HG02981 (cell line): ENCODE results near the gene TMEM178A.
"Not testable (repeated sequence)": the region's sequence is repeated elsewhere in the genome, so short reads cannot be mapped to it uniquely, and the experiment has no call there.

Experiments
- ATAC-seq: cut with Tn5 transposase; IDR thresholded peaks from one replicate; pipeline ENCODE4 v1.9.1; 2021; ENCODE audit warnings: mild to moderate bottlenecking, moderate library complexity; ENCODE audit not compliant: unreplicated experiment

TMEM178A gene

GRCh38 chr2:39665811-39666490 is at the start of gene TMEM178A:
TSS of gene TMEM178A (plus strand) at chr2:39665917. CDS start at chr2:39665975, 58 bp downstream.
- no peak for ATAC-seq

GRCh38 chr2:39618236-39618635 is 47.5 kb upstream of the TMEM178A start:
- ATAC-seq, result no peak

DNA sequence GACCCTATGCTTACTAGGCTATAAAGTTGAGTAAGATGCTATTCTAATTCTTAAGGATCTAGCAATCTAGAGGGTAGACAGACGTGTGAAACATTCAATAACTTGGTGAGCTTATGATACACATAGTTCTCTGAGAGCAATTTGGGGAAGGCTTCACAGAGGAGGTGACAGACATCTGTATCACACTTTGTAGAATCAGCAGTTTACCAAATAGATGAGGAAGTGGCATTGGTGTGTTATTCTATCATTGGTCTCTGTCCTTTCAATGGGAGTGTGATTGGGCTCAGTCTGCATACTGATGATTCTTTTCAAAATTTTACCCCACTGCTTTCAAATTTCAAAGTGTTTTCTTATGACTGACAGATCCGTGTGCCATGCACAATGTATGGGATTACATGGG is 47.0 kb upstream of the TMEM178A start:
- no peak for ATAC-seq

GRCh38 chr2:39620067-39620466 is 45.6 kb upstream of the TMEM178A start:
- no peak for ATAC-seq

GRCh38 chr2:39621596-39621995 is 44.1 kb upstream of the TMEM178A start:
- no peak for ATAC-seq

DNA sequence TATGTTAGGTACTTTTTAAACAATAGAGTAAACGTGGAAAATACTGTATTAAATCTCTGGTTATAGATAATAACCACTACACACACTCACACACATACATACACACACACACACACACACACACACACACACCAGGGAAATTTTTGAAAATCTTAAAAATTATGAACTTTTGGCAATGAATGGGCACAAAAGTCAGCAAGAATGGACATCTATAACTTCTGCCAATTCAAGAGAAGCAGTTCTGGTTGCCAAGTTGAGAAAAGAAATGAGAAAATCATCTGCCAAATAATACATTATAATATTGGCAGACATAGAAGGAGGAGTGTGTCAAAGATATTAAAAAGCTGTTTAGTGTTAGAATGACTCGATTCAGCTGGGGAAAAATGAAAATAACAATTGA is 42.9 kb upstream of the TMEM178A start:
- ATAC-seq, result no peak

DNA sequence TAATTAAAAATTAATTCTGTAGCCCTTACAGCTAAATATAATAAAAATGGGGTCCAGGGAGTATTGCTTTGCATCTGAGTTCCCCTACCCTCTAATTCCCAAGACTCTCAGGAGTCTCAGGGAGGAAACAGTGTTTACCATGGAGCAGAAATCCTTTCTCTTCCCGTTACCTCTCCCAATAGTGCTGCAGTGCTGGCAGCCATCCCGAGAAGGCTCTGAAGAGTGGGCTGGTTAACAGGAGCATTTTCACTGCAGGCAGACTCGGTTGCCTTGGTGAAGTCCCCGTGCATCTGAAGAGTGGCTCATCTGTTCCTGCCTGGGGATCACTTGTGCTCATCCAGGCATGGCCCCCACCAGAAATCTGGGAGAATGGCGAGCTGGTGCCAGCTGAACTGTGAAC is 41.8 kb upstream of the TMEM178A start:
- no peak for ATAC-seq

DNA sequence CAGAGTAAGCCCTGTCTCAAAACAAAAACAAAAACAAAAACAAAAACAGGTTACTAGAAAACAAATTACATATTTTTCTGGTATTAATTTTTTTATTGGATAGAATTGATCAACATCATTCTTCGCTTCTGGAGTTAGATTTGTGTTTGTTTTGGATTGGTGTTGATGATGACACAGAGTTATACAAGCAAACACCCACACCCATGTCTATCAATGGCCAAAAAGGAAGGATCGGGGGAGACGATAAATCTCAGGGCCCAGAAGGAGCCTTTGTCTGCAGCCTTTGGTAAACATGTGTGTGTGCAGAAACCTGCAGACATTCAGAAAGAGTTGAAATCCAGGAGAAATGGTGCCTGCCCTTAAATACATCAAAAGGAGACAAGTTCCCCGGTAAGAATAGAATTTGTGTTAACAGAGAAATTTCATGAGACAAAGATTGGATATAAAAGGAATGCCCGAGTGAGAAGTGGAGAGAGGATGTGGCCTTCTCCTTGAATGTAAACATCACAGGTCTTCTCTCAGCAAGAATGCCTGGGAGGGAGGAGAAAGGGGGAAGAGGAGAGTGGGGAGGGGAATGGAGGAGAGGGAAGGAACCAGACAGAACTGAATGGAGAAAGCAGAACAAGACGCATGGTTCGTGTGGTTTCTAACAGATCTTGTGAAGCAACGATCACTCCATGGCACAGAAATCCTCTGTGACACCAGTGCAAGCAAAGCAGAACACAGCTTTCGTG is 40.4 kb upstream of the TMEM178A start:
- no peak for ATAC-seq

DNA sequence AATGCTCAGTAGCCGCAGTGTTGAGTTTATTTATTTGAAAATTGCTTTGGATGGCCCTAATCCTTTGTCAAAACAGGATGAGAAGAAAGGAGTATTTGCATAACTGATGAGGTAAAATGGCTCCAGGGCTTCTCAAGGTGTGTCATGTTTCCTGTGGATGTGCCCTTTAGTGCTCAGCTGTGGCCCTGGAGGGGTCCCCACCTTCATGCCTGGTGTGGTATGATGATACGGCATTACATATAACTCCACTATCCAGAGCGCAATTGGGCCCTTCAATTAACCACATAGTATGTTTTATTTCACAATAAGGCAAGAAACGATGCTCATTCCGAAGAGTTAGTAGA is 39.8 kb upstream of the TMEM178A start:
- ATAC-seq, result no peak

DNA sequence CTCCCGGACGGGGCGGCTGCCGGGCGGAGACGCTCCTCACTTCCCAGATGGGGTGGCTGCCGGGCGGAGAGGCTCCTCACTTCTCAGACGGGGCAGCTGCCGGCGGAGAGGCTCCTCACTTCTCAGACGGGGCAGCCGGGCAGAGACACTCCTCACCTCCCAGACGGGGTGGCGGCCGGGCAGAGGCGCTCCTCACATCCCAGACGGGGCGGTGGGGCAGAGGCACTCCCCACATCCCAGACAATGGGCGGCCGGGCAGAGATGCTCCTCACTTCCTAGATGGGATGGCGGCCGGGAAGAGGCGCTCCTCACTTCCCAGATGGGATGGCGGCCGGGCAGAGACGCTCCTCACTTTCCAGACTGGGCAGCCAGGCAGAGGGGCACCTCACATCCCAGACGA is 37.4 kb upstream of the TMEM178A start:
- not testable (repeated sequence) for ATAC-seq

GRCh38 chr2:39629646-39630045 is 36.1 kb upstream of the TMEM178A start:
- no peak for ATAC-seq

- ATAC-seq, result no peak
These were observed 34.5 kb upstream of the TMEM178A start for GRCh38 chr2:39631256-39631655.

GRCh38 chr2:39631718-39632117 is 34.0 kb upstream of the TMEM178A start:
- ATAC-seq, result no peak

DNA sequence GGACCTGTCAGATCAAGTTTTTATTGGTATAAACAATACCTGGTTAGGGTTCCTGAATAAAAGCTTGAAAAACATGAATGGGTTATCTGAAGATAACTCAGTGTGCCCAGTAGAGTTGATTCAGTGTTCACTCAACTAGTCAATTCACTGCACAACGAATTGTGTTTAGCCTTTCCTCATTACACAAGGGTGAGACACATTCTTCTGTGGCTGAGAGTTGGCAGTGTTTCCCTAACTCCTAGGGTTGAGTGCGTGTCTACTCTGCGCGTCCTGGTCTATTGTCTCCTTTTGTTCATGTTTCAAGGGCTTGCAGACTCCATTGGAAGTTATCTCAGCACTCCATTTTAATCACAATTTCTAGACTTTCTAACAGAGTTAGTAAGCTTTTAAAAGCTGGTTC is 32.8 kb upstream of the TMEM178A start:
- no peak for ATAC-seq

DNA sequence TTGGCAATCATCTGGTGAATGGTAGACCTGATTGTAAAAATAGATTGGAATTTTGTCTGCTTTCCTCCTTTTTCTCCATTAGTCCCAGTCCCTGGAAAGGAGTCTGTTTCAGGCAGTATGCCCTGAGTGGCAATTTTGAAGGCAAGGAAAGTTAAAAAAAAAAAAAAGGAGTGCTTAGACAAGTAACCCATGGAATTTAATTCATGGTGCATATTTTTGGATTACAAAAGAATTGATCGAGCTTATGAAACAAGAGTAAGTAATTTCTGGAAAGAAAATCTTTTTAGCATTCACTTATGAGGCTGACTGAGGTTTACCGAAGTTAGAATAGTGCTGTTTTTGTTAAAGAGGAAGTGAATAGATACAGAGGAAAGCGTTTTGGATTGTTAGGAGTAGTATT is 29.4 kb upstream of the TMEM178A start:
- ATAC-seq, result no peak

- ATAC-seq, result no peak
These were observed 27.1 kb upstream of the TMEM178A start for GRCh38 chr2:39638581-39638980.

- no peak for ATAC-seq
These were observed 25.6 kb upstream of the TMEM178A start for GRCh38 chr2:39640107-39640506.

DNA sequence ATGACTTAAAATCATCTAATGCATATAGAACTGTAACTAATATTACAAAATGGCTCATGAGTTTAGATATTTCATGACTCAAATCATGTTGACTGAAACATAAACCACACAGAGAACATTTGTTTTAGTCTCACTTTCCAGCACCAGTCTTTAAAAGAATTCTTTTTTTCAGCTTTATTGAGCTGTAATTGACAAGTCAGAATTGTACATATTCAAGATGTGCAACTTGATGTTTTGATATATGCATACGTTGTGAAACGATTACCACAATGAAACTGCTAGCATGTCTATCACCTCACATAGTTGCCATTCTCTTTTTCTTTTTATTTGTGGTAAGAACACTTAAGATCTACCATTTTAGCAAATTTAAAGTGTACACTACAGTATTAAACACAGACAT is 25.0 kb upstream of the TMEM178A start:
- ATAC-seq, result no peak

- no peak for ATAC-seq
These were observed 24.1 kb upstream of the TMEM178A start for GRCh38 chr2:39641635-39642034.

- no peak for ATAC-seq
These were observed 23.5 kb upstream of the TMEM178A start for GRCh38 chr2:39642051-39642718.

DNA sequence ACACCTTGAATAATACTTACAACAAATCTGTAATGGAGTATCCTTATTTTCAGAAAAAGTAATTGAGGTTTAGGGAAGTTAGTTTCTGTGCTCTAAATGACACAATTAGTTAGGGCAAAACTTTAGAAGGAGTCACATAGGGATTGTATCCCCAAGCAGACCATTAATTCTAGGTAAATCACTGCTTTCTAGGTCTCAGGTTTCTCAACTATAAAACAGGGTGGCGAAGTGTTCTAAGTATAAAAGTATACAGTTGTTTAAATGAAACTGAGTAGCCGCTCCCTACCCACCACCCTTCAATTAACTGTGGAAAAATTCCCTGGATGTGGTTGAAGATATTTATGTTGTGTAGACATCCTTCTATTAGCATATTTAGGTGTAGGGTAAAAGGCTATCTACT is 19.9 kb upstream of the TMEM178A start:
- no peak for ATAC-seq

DNA sequence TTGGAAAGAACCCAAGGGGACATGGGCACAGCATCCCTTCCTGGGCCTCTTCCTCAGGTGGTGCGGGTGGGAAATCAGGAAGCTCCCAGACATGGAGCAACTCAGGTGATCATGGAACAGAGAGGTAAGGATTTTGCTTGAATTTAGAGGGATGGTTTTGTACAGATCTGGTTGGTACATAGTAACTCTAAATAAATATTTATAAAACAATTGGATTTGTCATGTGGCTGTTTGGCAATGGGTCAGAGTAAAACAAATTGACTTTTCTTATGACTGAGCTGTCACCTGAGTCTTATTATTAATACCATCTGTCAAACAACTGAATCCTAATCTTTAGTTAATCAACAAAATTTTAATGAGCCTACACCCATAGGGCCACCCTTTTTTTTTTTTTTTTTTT is 19.4 kb upstream of the TMEM178A start:
- ATAC-seq, result no peak
